K562 (cell line): ENCODE measurements around the gene RARRES1. TPM values are rescaled to one million over a fixed set of nuclear protein-coding genes. Genes with fewer than 3 reads are reported as not detected.

Experiments used
- ATAC-seq: fragments of 200-7000 bp; cut with Tn5 transposase; 3 replicates; pipeline ENCODE4 v1.9.1; 2020; ENCODE audit warnings: moderate library complexity
- BruUV-seq: library from RNA; stranded (reverse); fragments of 400-500 nt; replicated peaks from 2 replicates; lab custom pipeline; 2021; lab: Mats Ljungman, UMichigan
- CTCF ChIA-PET: fragments of 300-600 bp; formaldehyde crosslinking; extraction: SDS; loops from one replicate; lab custom pipeline; 2021; ENCODE audit warnings: low intra/inter-chr PET ratio; lab: Yijun Ruan, JAX
- POLR2A ChIA-PET: fragments of 300-600, 350-650 bp; sonication (Branson Sonifier 250); formaldehyde crosslinking; extraction: SDS; loops from one replicate; lab custom pipeline; 2021; ENCODE audit warnings: antibody characterized with exemption, inconsistent platforms; lab: Yijun Ruan, JAX
- DNase-seq, 4 experiments: peaks; one replicate each; pipeline versions ENCODE4 v3.0.0 to v3.0.0-alpha.2; 2011 to 2018; ENCODE audit warnings: low spot score in 3 of 4, mixed read lengths in 3 of 4; ENCODE audit errors: extremely low read depth in 1 of 4
- FAIRE-seq: peaks from 2 replicates; lab custom pipeline; 2011; peaks lifted over from hg19 to GRCh38; lab: Jason Lieb, UNC
- H2AFZ ChIP-seq: 2 replicates; pipeline ENCODE4 v1.6.0; 2011; ENCODE audit warnings: low read depth, low read length, control low read depth, inconsistent platforms
- H3K27ac ChIP-seq: fragments of 200-600 bp; 3 replicates; pipeline ENCODE4 v1.8.0; 2011; ENCODE audit warnings: low read depth, mild to moderate bottlenecking, control low read depth, inconsistent platforms, low read length, moderate library complexity, mixed read lengths; ENCODE audit errors: extremely low read depth
- H3K27me3 ChIP-seq, 2 experiments: fragments of 300-600 bp in 1 of 2; 2 replicates in 1 of 2; 3 replicates in 1 of 2; pipeline versions ENCODE4 v1.6.0 to v1.8.0; 2011; ENCODE audit warnings: inconsistent platforms in 2 of 2, low read length in 2 of 2, mild to moderate bottlenecking in 1 of 2, mixed read lengths in 1 of 2, moderate library complexity in 1 of 2; ENCODE audit not compliant: control insufficient read depth in 2 of 2, insufficient read depth in 2 of 2
- H3K36me3 ChIP-seq: fragments of 300-600 bp; 3 replicates; pipeline ENCODE4 v1.8.0; 2011; ENCODE audit warnings: mild to moderate bottlenecking, low read length, inconsistent platforms; ENCODE audit not compliant: control insufficient read depth, insufficient read depth
- H3K4me1 ChIP-seq, 2 experiments: fragments of 200-600 bp in 1 of 2; replicated peaks in 1 of 2; 2 replicates in 1 of 2; 3 replicates in 1 of 2; pipeline versions ENCODE4 v1.5.1 to v1.8.0; 2011; ENCODE audit warnings: inconsistent platforms in 2 of 2, low read length in 2 of 2, mild to moderate bottlenecking in 1 of 2, mixed read lengths in 1 of 2, moderate library complexity in 1 of 2; ENCODE audit not compliant: control insufficient read depth in 2 of 2, insufficient read depth in 2 of 2
- H3K4me2 ChIP-seq: 2 replicates; pipeline ENCODE4 v1.6.1; 2011; ENCODE audit warnings: low read length, control low read depth, inconsistent platforms, mixed read lengths; ENCODE audit not compliant: insufficient read depth
- H3K4me3 ChIP-seq: fragments of 200-600 bp; sonication (generic), shearing (Covaris generic); 2 replicates; pipeline ENCODE4 v1.5.1; 2016; ENCODE audit warnings: control low read depth, inconsistent platforms
- H3K79me2 ChIP-seq: fragments of 200-600 bp; 3 replicates; pipeline ENCODE4 v1.8.0; 2011; ENCODE audit warnings: low read length, inconsistent platforms; ENCODE audit not compliant: control insufficient read depth, insufficient read depth
- H3K9ac ChIP-seq, 2 experiments: 2 replicates each; pipeline versions ENCODE4 v1.6.0 to v1.6.1; 2011; ENCODE audit warnings: low read depth in 2 of 2, low read length in 2 of 2, control low read depth in 1 of 2, inconsistent platforms in 1 of 2, mild to moderate bottlenecking in 1 of 2, mixed read lengths in 1 of 2; ENCODE audit not compliant: insufficient read depth in 1 of 2
- H3K9me1 ChIP-seq: one replicate; pipeline ENCODE4 v1.6.0; 2011; ENCODE audit warnings: inconsistent platforms, mild to moderate bottlenecking, low read length, moderate library complexity; ENCODE audit not compliant: control insufficient read depth, insufficient read depth
- H3K9me3 ChIP-seq: replicated peaks from 2 replicates; pipeline ENCODE4 v1.5.1; 2011; ENCODE audit warnings: low read depth, low read length, inconsistent platforms; ENCODE audit not compliant: control insufficient read depth, insufficient read depth
- H4K20me1 ChIP-seq: replicated peaks from 2 replicates; pipeline ENCODE4 v1.6.1; 2011; ENCODE audit warnings: low read length, inconsistent platforms, mixed read lengths; ENCODE audit not compliant: control insufficient read depth, insufficient read depth
- HDAC2 ChIP-seq: fragments of 450-650 bp; IDR thresholded peaks from 2 replicates; pipeline ENCODE4 v1.6.1; 2016; ENCODE audit warnings: mild to moderate bottlenecking
- KLF1 ChIP-seq: fragments of 450-650 bp; IDR thresholded peaks from 2 replicates; pipeline ENCODE4 v1.6.1; 2016; ENCODE audit warnings: missing genetic modification characterization, missing compliant biosample characterization
- MAX ChIP-seq: sonication (generic); formaldehyde crosslinking; IDR thresholded peaks from 2 replicates; pipeline ENCODE4 v1.9.0; 2022; ENCODE audit warnings: mild to moderate bottlenecking, missing genetic modification reagents
- MEIS2 ChIP-seq: fragments of 450-650 bp; IDR thresholded peaks from 2 replicates; pipeline ENCODE4 v1.6.1; 2014; ENCODE audit warnings: mild to moderate bottlenecking; ENCODE audit not compliant: partially characterized antibody
- MTA3 ChIP-seq: fragments of 450-650 bp; formaldehyde crosslinking; IDR thresholded peaks from 2 replicates; pipeline ENCODE4 v1.6.1; 2017; ENCODE audit warnings: mild to moderate bottlenecking, borderline replicate concordance
- MYNN ChIP-seq, 2 experiments: sonication (generic); formaldehyde crosslinking in 1 of 2; IDR thresholded peaks; 2 replicates each; pipeline versions ENCODE4 v1.5.0 to v1.6.1; 2016 to 2020; ENCODE audit warnings: antibody characterized with exemption in 1 of 2, missing genetic modification reagents in 1 of 2
- NKRF ChIP-seq: fragments of 450-650 bp; IDR thresholded peaks from 2 replicates; pipeline ENCODE4 v1.6.1; 2016; ENCODE audit warnings: borderline replicate concordance
- OTX1 ChIP-seq: fragments of 450-650 bp; formaldehyde crosslinking; IDR thresholded peaks from 2 replicates; pipeline ENCODE4 v1.4.0; 2022; ENCODE audit warnings: mild to moderate bottlenecking
- POLR2B ChIP-seq: fragments of 450-650 bp; IDR thresholded peaks from 2 replicates; pipeline ENCODE4 v1.6.1; 2018; ENCODE audit warnings: low read depth; ENCODE audit not compliant: partially characterized antibody
- SRSF7 ChIP-seq: fragments of 200-400 bp; formaldehyde crosslinking; optimal IDR thresholded peaks from 2 replicates; pipeline ENCODE3; 2017; ENCODE audit warnings: mild to moderate bottlenecking, low read depth, low read length
- TARDBP ChIP-seq: fragments of 450-650 bp; IDR thresholded peaks from 2 replicates; pipeline ENCODE4 v1.6.1; 2016
- TBL1XR1 ChIP-seq, 2 experiments: IDR thresholded peaks; 2 replicates each; pipeline ENCODE4 v1.6.1; 2012; ENCODE audit warnings: improper control_type of control experiment in 2 of 2, low read length in 2 of 2, mild to moderate bottlenecking in 1 of 2
- TRIM24 ChIP-seq, 2 experiments: fragments of 450-650 bp; IDR thresholded peaks; 2 replicates each; pipeline ENCODE4 v1.6.1; 2016
- ZMIZ1 ChIP-seq, 2 experiments: fragments of 150-350 bp in 1 of 2; IDR thresholded peaks; 2 replicates each; pipeline ENCODE4 v1.6.1; 2012 to 2016; ENCODE audit warnings: low read depth in 2 of 2, low read length in 2 of 2, mild to moderate bottlenecking in 1 of 2, moderate library complexity in 1 of 2
- ZNF224 ChIP-seq: sonication (generic); formaldehyde crosslinking; IDR thresholded peaks from 2 replicates; pipeline ENCODE4 v1.8.0; 2022; ENCODE audit warnings: mild to moderate bottlenecking, missing genetic modification reagents
- WGBS: fragments of 100-300 bp; shearing (Covaris generic); methylation state at CpG from one replicate; pipeline ENCODE4 v1.1.6; 2016; ENCODE audit warnings: low coverage, mixed read lengths; ENCODE audit not compliant: insufficient coverage; ENCODE audit errors: missing lambda C conversion rate; 5-methylcytosine and 5-hydroxymethylcytosine counted together
- in situ Hi-C: fragments of 300-500 bp; cut with MboI; formaldehyde crosslinking; loops from 4 replicates; pipeline ENCODE4 v1.15.0; 2018; ENCODE audit warnings: inconsistent platforms, mixed read lengths
- intact Hi-C: fragments of 100-400 bp; cut with micrococcal nuclease; formaldehyde crosslinking; loops from 2 replicates; pipeline ENCODE4 v1.14.2; 2022
- polyA plus RNA-seq, 8 experiments: library from polyadenylated mRNA; depleted of rRNA in 4 of 8; stranded (reverse) in 5 of 8; unstranded in 3 of 8; fragments of >200 nt; fragmentation: Nextera tagmentation in 2 of 8; fragmentation: Illumina TruSeq in 1 of 8; extraction: Ambion mirVana in 2 of 8; extraction: Trizol in 1 of 8; gene quantifications; 2 replicates each; pipeline versions ENCODE4 v1.2.1 to v1.2.3, GENCODE V29; 2011 to 2014; ENCODE audit warnings: inconsistent platforms in 1 of 8, missing spikeins in 1 of 8
- total RNA-seq, 7 experiments: library from RNA; depleted of rRNA in 6 of 7; stranded (reverse); fragments of >200 nt in 6 of 7; fragmentation: Illumina TruSeq in 2 of 7; extraction: Trizol in 2 of 7; gene quantifications; 2 replicates each; pipeline versions ENCODE4 v1.2.1 to v1.2.3, GENCODE V29; 2011 to 2021; ENCODE audit warnings: low replicate concordance in 1 of 7

RARRES1 gene
- total and polyA plus RNA-seq, 9 of the 15 experiments (the other 6 are each of a cell fraction or from before 2014, with no cell fraction given) = not detected

GRCh38 chr3:158743664-158744566 is 11.7 kb upstream of the RARRES1 start:
- peaks cover 45% of the 10 kb centered on the region for H3K36me3 ChIP-seq
- POLR2A ChIA-PET = interaction anchor here (0.6 to 1.4 kb wide), 2 partner anchors 10 to 776 kb away, joined by 3 to 4 read pairs; no protein-coding TSS in a partner anchor
- H3K4me3 ChIP-seq = no peak overlapping the region
- WGBS = 1% methylated on average over 5 of the region's 5 CpGs
- H3K27ac ChIP-seq = peak overlapping the region; percentile 87
- H3K9me3 ChIP-seq = peaks cover 9% of the 10 kb centered on the region
- H3K9ac ChIP-seq = peak overlapping the region; percentile 53 to 62; a peak in 3 of 4 replicates
- H3K27me3 ChIP-seq = no peaks in the 10 kb centered on the region
- DNase-seq = peak; percentile 81 to 92 (median 86)
- CTCF ChIA-PET = interaction anchor here (0.5 kb wide), 1 partner anchor 15 kb away, joined by 5 read pairs; no protein-coding TSS in a partner anchor
- ATAC-seq = peak; percentile 89
- peaks cover 46 to 70% of the 10 kb centered on the region in 2 experiments; a peak in 4 of 5 replicates for H3K4me1 ChIP-seq
- no peaks in the 10 kb centered on the region for H4K20me1 ChIP-seq
- H3K9me1 ChIP-seq = no peaks in the 10 kb centered on the region
- in situ Hi-C loops = no loop called here
- H3K79me2 ChIP-seq = peaks cover 8% of the 10 kb centered on the region; the same call in 2 of the 3 replicates
- H3K4me2 ChIP-seq = peak overlapping the region; percentile 74
- FAIRE-seq = peak; percentile 92
- no TSS peak for BruUV-seq
- H2AFZ ChIP-seq = peak overlapping the region; percentile 58
- intact Hi-C loops = loop anchor here (2.0 kb wide), 1 partner anchor 25 kb away; no protein-coding TSS in a partner anchor
- TF ChIP-seq ZNF224 (CRISPR knock-in tag) = no peak
- no peak for TF ChIP-seq NKRF
- TF ChIP-seq OTX1 (CRISPR knock-in tag) = no peak
- peak; percentile 55; the same call in 1 of the 2 replicates for TF ChIP-seq TARDBP
- peak; percentile 75; the same call in 1 of the 2 replicates for TF ChIP-seq HDAC2
- peak; percentile 71 to 83 for TF ChIP-seq TRIM24 (IDR thresholded peaks at IDR 0.05)
- no peak for TF ChIP-seq SRSF7
- 0 out of 2 replicates have a peak, but pooled peaks have one; percentile 23 for TF ChIP-seq MYNN (IDR thresholded peaks at IDR 0.05)
- TF ChIP-seq MYNN (CRISPR knock-in tag; IDR thresholded peaks at IDR 0.05) = no peak
- TF ChIP-seq KLF1 (tag) = 0 out of 2 replicates have a peak, but pooled peaks have one; percentile 71
- TF ChIP-seq MTA3 = peak; percentile 46
- no peak for TF ChIP-seq MAX (CRISPR knock-in tag)
- peak in 1 of 2 experiments; percentile 88; a peak in 2 of 4 replicates for TF ChIP-seq ZMIZ1 (IDR thresholded peaks at IDR 0.05; ENCODE audit: low read depth in 2 of 2, low read length in 2 of 2)
- TF ChIP-seq TBL1XR1 (IDR thresholded peaks at IDR 0.05; ENCODE audit: low read length in 2 of 2) = peak in 1 of 2 experiments; percentile 76; a peak in 1 of 4 replicates
- no peak for TF ChIP-seq POLR2B
- peak; percentile 77 for TF ChIP-seq MEIS2
